Measurements from ENCODE around the gene TTC23.

TTC23 gene

GRCh38 chr15:99249270-99249841 is at the start of gene TTC23:
Gene TTC23, minus strand, starts transcription at chr15:99249581. Its CDS starts 20,869 bp downstream, at chr15:99228712.
- no peak for DNase-seq (ENCODE audit: low read depth in 2 of 2)

GRCh38 chr15:99296386-99296785 is 47.0 kb upstream of the TTC23 start:
- DNase-seq (ENCODE audit: low read depth in 2 of 2), result no peak

GRCh38 chr15:99295840-99296239 is 46.5 kb upstream of the TTC23 start:
- no peak for DNase-seq (ENCODE audit: low read depth in 2 of 2)

- no peak for DNase-seq (ENCODE audit: low read depth in 2 of 2)
Measured at GRCh38 chr15:99291643-99292042, 42.3 kb upstream of the TTC23 start.

- DNase-seq (ENCODE audit: low read depth in 2 of 2), result no peak
Measured at GRCh38 chr15:99283717-99284116, 34.3 kb upstream of the TTC23 start.

GRCh38 chr15:99282586-99282985 is 33.2 kb upstream of the TTC23 start:
- DNase-seq (ENCODE audit: low read depth in 2 of 2), result no peak

GRCh38 chr15:99282121-99282520 is 32.7 kb upstream of the TTC23 start:
- DNase-seq (ENCODE audit: low read depth in 2 of 2), result no peak

GRCh38 chr15:99279827-99280226 is 30.4 kb upstream of the TTC23 start:
- no peak for DNase-seq (ENCODE audit: low read depth in 2 of 2)

- DNase-seq (ENCODE audit: low read depth in 2 of 2), result no peak
Measured at GRCh38 chr15:99279290-99279689, 29.9 kb upstream of the TTC23 start.

- no peak for DNase-seq (ENCODE audit: low read depth in 2 of 2)
Measured at GRCh38 chr15:99275525-99276128, 26.2 kb upstream of the TTC23 start.

- no peak for DNase-seq (ENCODE audit: low read depth in 2 of 2)
Measured at GRCh38 chr15:99275061-99275460, 25.7 kb upstream of the TTC23 start.

- DNase-seq (ENCODE audit: low read depth in 2 of 2), result no peak
Measured at GRCh38 chr15:99273801-99274200, 24.4 kb upstream of the TTC23 start.

GRCh38 chr15:99268431-99268830 is 19.1 kb upstream of the TTC23 start:
- no peak for DNase-seq (ENCODE audit: low read depth in 2 of 2)

GRCh38 chr15:99267957-99268356 is 18.6 kb upstream of the TTC23 start:
- DNase-seq (ENCODE audit: low read depth in 2 of 2), result no peak

- no peak for DNase-seq (ENCODE audit: low read depth in 2 of 2)
Measured at GRCh38 chr15:99265541-99266070, 16.2 kb upstream of the TTC23 start.

GRCh38 chr15:99264125-99264524 is 14.7 kb upstream of the TTC23 start:
- no peak for DNase-seq (ENCODE audit: low read depth in 2 of 2)

- DNase-seq (ENCODE audit: low read depth in 2 of 2), result no peak
Measured at GRCh38 chr15:99257107-99257750, 7.8 kb upstream of the TTC23 start.

GRCh38 chr15:99253381-99254090 is 4.2 kb upstream of the TTC23 start:
- no peak for DNase-seq (ENCODE audit: low read depth in 2 of 2)

GRCh38 chr15:99252326-99252725 is 2.9 kb upstream of the TTC23 start:
- DNase-seq (ENCODE audit: low read depth in 2 of 2), result no peak

- DNase-seq (ENCODE audit: low read depth in 2 of 2), result peak; percentile 88 to 94
Measured at GRCh38 chr15:99250857-99251841, 1.8 kb upstream of the TTC23 start, which contains the start of gene LRRC28. Gene LRRC28, plus strand, starts transcription at chr15:99251481. Its CDS starts 4,477 bp downstream, at chr15:99255958.

- DNase-seq (ENCODE audit: low read depth in 2 of 2), result no peak
Measured at GRCh38 chr15:99250494-99250856, 1.1 kb upstream of the TTC23 start.
